PC-3 (cell line): Measurements from ENCODE around the gene CD7. TPM values are rescaled to one million over a fixed set of nuclear protein-coding genes. Genes with fewer than 3 reads are reported as not detected.

ENCODE experiments used
- ATAC-seq: fragments of 200-7000 bp; cut with Tn5 transposase; 2 replicates; pipeline ENCODE4 v1.9.1; 2020; ENCODE audit warnings: mild to moderate bottlenecking, moderate library complexity
- BruUV-seq: library from RNA; stranded (reverse); fragments of 400-500 nt; replicated peaks from 2 replicates; lab custom pipeline; 2021; lab: Mats Ljungman, UMichigan
- CTCF ChIA-PET: fragments of 300-600 bp; sonication (Branson Sonifier 250); formaldehyde crosslinking; loops from one replicate; lab custom pipeline; 2022; ENCODE audit warnings: antibody characterized with exemption; lab: Charles Lee
- POLR2A ChIA-PET: fragments of 300-600 bp; sonication (Branson Sonifier 250); formaldehyde crosslinking; loops from one replicate; lab custom pipeline; 2022; ENCODE audit warnings: antibody characterized with exemption; ENCODE audit not compliant: unreplicated experiment; lab: Charles Lee
- DNase-seq: peaks from one replicate; pipeline ENCODE4 v3.0.0-alpha.2; 2015
- H2AFZ ChIP-seq: fragments of 300-600 bp; sonication (generic); 2 replicates; pipeline ENCODE4 v1.6.0; 2016; ENCODE audit warnings: antibody characterized with exemption, low read length
- H3F3A ChIP-seq: fragments of 300-600 bp; sonication (generic); one replicate; pipeline ENCODE4 v1.6.0; 2017; ENCODE audit warnings: antibody characterized with exemption, low read length, control low read depth, mild to moderate bottlenecking; ENCODE audit not compliant: unreplicated experiment
- H3K27ac ChIP-seq: fragments of 300-600 bp; sonication (generic); 2 replicates; pipeline ENCODE4 v1.5.1; 2016; ENCODE audit warnings: mild to moderate bottlenecking, low read length
- H3K27me3 ChIP-seq: fragments of 300-600 bp; sonication (generic); 2 replicates; pipeline ENCODE4 v1.6.1; 2016; ENCODE audit warnings: low read length, mixed read lengths
- H3K36me3 ChIP-seq: fragments of 300-600 bp; sonication (generic); 2 replicates; pipeline ENCODE4 v1.6.1; 2016; ENCODE audit warnings: low read depth, mixed run types, low read length, mixed read lengths
- H3K4me1 ChIP-seq: fragments of 300-600 bp; sonication (generic); 2 replicates; pipeline ENCODE4 v1.5.1; 2016; ENCODE audit warnings: low read length; ENCODE audit not compliant: insufficient read depth
- H3K4me2 ChIP-seq: fragments of 300-600 bp; sonication (generic); 2 replicates; pipeline ENCODE4 v1.6.0; 2016; ENCODE audit warnings: low read length
- H3K4me3 ChIP-seq: fragments of 300-600 bp; sonication (generic); 2 replicates; pipeline ENCODE4 v1.5.1; 2016; ENCODE audit warnings: mild to moderate bottlenecking, low read length, mixed read lengths
- H3K79me2 ChIP-seq: fragments of 300-600 bp; sonication (generic); 2 replicates; pipeline ENCODE4 v1.6.1; 2017; ENCODE audit warnings: low read length, mixed read lengths
- H3K9ac ChIP-seq: fragments of 300-600 bp; sonication (generic); 2 replicates; pipeline ENCODE4 v1.6.0; 2016; ENCODE audit warnings: mild to moderate bottlenecking, low read length
- H3K9me2 ChIP-seq: fragments of 300-600 bp; sonication (generic); replicated peaks from 2 replicates; pipeline ENCODE4 v1.6.1; 2016; ENCODE audit warnings: mixed run types, low read length, mixed read lengths
- H3K9me3 ChIP-seq: fragments of 300-600 bp; sonication (generic); 2 replicates; pipeline ENCODE4 v1.6.1; 2016; ENCODE audit warnings: low read length, mixed read lengths
- H4K20me1 ChIP-seq: fragments of 300-600 bp; sonication (generic); 2 replicates; pipeline ENCODE4 v1.6.1; 2016; ENCODE audit warnings: low read length, mixed read lengths
- CTCF ChIP-seq: fragments of 300-600 bp; sonication (generic); conservative IDR thresholded peaks from 2 replicates; pipeline ENCODE4 v1.5.1; 2017; ENCODE audit warnings: antibody characterized with exemption, low read depth, mild to moderate bottlenecking, low read length
- EZH2 ChIP-seq: fragments of 300-600 bp; sonication (generic); IDR thresholded peaks from one replicate; pipeline ENCODE4 v1.6.1; 2017; ENCODE audit warnings: antibody characterized with exemption, mild to moderate bottlenecking, low read length; ENCODE audit not compliant: unreplicated experiment
- EZH2phosphoT487 ChIP-seq: fragments of 300-600 bp; sonication (generic); IDR thresholded peaks from 2 replicates; pipeline ENCODE4 v1.6.1; 2018; ENCODE audit warnings: mild to moderate bottlenecking, antibody characterized with exemption, low read length, borderline replicate concordance
- intact Hi-C: fragments of 100-400 bp; cut with micrococcal nuclease; formaldehyde crosslinking; loops from 2 replicates; pipeline ENCODE4 v1.9.0; 2023
- total RNA-seq: library from RNA; depleted of rRNA; stranded (reverse); fragments of >200 nt; gene quantifications from 2 replicates; pipeline ENCODE4 v1.2.3, GENCODE V29; 2014

The CD7 gene
- total RNA-seq, 1 experiment from 2014 or later, result 0.15 TPM

- no peak overlapping the region for H3K4me2 ChIP-seq
- H3K79me2 ChIP-seq, result no peaks in the 10 kb centered on the region
- no peaks in the 10 kb centered on the region for H4K20me1 ChIP-seq
- no peaks in the 10 kb centered on the region for H3K9me3 ChIP-seq
- peaks cover 3% of the 10 kb centered on the region for H3F3A ChIP-seq
- no peak overlapping the region for H3K27ac ChIP-seq
- DNase-seq (no peak), ATAC-seq (peak; percentile 45)
- no TSS peak for BruUV-seq
- POLR2A ChIA-PET, result no interaction called here
- H3K9ac ChIP-seq, result no peak overlapping the region
- no peaks in the 10 kb centered on the region for H3K9me2 ChIP-seq
- CTCF ChIA-PET, result interaction anchor here (1.2 kb wide), 1 partner anchor 74 kb away, joined by 3 read pairs; no protein-coding TSS in a partner anchor
- H3K36me3 ChIP-seq, result no peaks in the 10 kb centered on the region
- intact Hi-C loops, result loop anchor here (2.0 kb wide), 1 partner anchor 76 kb away; no protein-coding TSS in a partner anchor
- no peak for TF ChIP-seq EZH2phosphoT487
- TF ChIP-seq EZH2, result no peak
- TF ChIP-seq CTCF, result peak; percentile 90
- no peak overlapping the region for H2AFZ ChIP-seq
- H3K4me1 ChIP-seq, result no peaks in the 10 kb centered on the region
- H3K4me3 ChIP-seq, result no peak overlapping the region
- no peaks in the 10 kb centered on the region for H3K27me3 ChIP-seq
Observed at GRCh38 chr17:82320956-82321927, 3.8 kb upstream of the CD7 start.

- peaks cover 3% of the 10 kb centered on the region for H3F3A ChIP-seq
- no peaks in the 10 kb centered on the region for H4K20me1 ChIP-seq
- intact Hi-C loops, result loop anchor here (2.0 kb wide), 1 partner anchor 75 kb away; no protein-coding TSS in a partner anchor
- no peaks in the 10 kb centered on the region for H3K9me2 ChIP-seq
- ATAC-seq (no peak), DNase-seq (no peak)
- no peaks in the 10 kb centered on the region for H3K9me3 ChIP-seq
- H3K9ac ChIP-seq, result no peak overlapping the region
- H3K4me1 ChIP-seq, result no peaks in the 10 kb centered on the region; the same call in 1 of the 2 replicates
- H3K4me3 ChIP-seq, result no peak overlapping the region
- no peaks in the 10 kb centered on the region for H3K36me3 ChIP-seq
- BruUV-seq, result no TSS peak
- H3K27ac ChIP-seq, result no peak overlapping the region
- no peaks in the 10 kb centered on the region for H3K79me2 ChIP-seq
- POLR2A ChIA-PET, result no interaction called here
- CTCF ChIA-PET, result interaction anchor here (1.2 kb wide), 1 partner anchor 73 kb away, joined by 3 read pairs; no protein-coding TSS in a partner anchor
- no peak overlapping the region for H3K4me2 ChIP-seq
- TF ChIP-seq EZH2, result no peak
- no peaks in the 10 kb centered on the region for H3K27me3 ChIP-seq
- no peak overlapping the region for H2AFZ ChIP-seq
Observed at GRCh38 chr17:82320140-82320840, 2.9 kb upstream of the CD7 start.

DNA sequence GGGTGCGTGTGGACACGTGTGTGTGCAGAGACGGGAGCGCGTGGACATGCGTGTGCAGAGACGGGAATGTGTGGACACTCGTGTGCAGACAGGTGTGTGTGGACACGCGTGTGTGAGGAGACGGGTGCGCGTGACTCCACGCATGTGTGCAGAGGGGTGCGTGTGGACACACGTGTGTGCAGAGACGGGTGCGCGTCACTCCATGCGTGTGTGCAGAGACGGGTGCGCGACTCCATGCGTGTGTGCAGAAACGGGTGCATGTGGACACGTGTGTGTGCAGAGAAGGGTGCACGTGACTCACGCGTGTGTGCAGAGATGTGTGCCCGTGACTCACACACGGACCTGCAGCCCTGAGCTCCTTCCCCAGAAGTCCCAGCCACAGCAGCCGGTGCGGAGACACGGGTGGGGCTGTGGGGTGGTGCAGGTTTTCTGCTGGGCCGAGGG lies 2.2 kb upstream of the CD7 start:
- POLR2A ChIA-PET, result no interaction called here
- DNase-seq, result no peak
- H3K9me3 ChIP-seq, result no peaks in the 10 kb centered on the region
- no peak overlapping the region for H3K9ac ChIP-seq
- intact Hi-C loops, result loop anchor here (2.0 kb wide), 1 partner anchor 75 kb away; no protein-coding TSS in a partner anchor
- no peaks in the 10 kb centered on the region for H3K79me2 ChIP-seq
- no peak overlapping the region for H3K4me2 ChIP-seq
- H3K27me3 ChIP-seq, result no peaks in the 10 kb centered on the region
- no peaks in the 10 kb centered on the region; the same call in 1 of the 2 replicates for H3K4me1 ChIP-seq
- H3K27ac ChIP-seq, result no peak overlapping the region
- no peak overlapping the region for H2AFZ ChIP-seq
- no peak overlapping the region for H3K4me3 ChIP-seq
- H3K36me3 ChIP-seq, result no peaks in the 10 kb centered on the region
- no peak for ATAC-seq
- no TSS peak for BruUV-seq
- no peaks in the 10 kb centered on the region for H3K9me2 ChIP-seq
- peaks cover 3% of the 10 kb centered on the region for H3F3A ChIP-seq
- H4K20me1 ChIP-seq, result no peaks in the 10 kb centered on the region
- CTCF ChIA-PET, result no interaction called here
- TF ChIP-seq EZH2 (no peak), CTCF (no peak), EZH2phosphoT487 (no peak)
